Spinal cord (tissue), 10 donors: ENCODE measurements around the gene WFDC11. TPM values are rescaled to one million over a fixed set of nuclear protein-coding genes. Genes with fewer than 3 reads are reported as not detected.
"Not testable (repeated sequence)": the region's sequence is repeated elsewhere in the genome, so short reads cannot be mapped to it uniquely, and the experiment has no call there.

Source experiments
- DNase-seq, 6 donors: peaks; one replicate each; pipeline versions ENCODE4 v3.0.0 to v3.0.0-alpha.2; 2013 to 2015; ENCODE audit warnings: low spot score in 6 of 6, low read depth in 4 of 6
- H3K27ac ChIP-seq: one replicate; pipeline ENCODE4 v1.5.1; 2013; ENCODE audit warnings: low read depth, low read length, control low read depth
- H3K27me3 ChIP-seq: one replicate; pipeline ENCODE4 v1.6.1; 2013; ENCODE audit warnings: low read length; ENCODE audit not compliant: control insufficient read depth, insufficient read depth
- H3K36me3 ChIP-seq: one replicate; pipeline ENCODE4 v1.6.1; 2013; ENCODE audit warnings: low read length; ENCODE audit not compliant: control insufficient read depth, insufficient read depth
- H3K4me1 ChIP-seq: one replicate; pipeline ENCODE4 v1.6.1; 2013; ENCODE audit warnings: low read length; ENCODE audit not compliant: control insufficient read depth, insufficient read depth
- H3K4me3 ChIP-seq: one replicate; pipeline ENCODE4 v1.5.1; 2013; ENCODE audit warnings: low read depth, low read length, control low read depth
- H3K9me3 ChIP-seq: one replicate; pipeline ENCODE4 v1.6.1; 2013; ENCODE audit warnings: low read length; ENCODE audit not compliant: control insufficient read depth, insufficient read depth
- WGBS: methylation state at CpG from one replicate; pipeline ENCODE4 v1.1.5; 2013; ENCODE audit warnings: missing lambda C conversion rate; ENCODE audit not compliant: insufficient coverage; 5-methylcytosine and 5-hydroxymethylcytosine counted together
- polyA plus RNA-seq, 2 donors: library from polyadenylated mRNA; unstranded; fragments of 120-200 nt; gene quantifications; one replicate each; pipeline ENCODE4 v1.2.1, GENCODE V29; 2013; ENCODE audit not compliant: insufficient read length in 2 of 2
- total RNA-seq, 2 donors: library from RNA; depleted of rRNA in 1 of 2; stranded (reverse); fragments of 120-200 nt in 1 of 2; fragments of >200 nt in 1 of 2; gene quantifications; one replicate each; pipeline versions ENCODE4 v1.2.3 to v1.2.4, GENCODE V29; 2013 to 2014
- donor health status: healthy.

Gene WFDC11
- total and polyA plus RNA-seq, 4 donors, result not detected

DNA sequence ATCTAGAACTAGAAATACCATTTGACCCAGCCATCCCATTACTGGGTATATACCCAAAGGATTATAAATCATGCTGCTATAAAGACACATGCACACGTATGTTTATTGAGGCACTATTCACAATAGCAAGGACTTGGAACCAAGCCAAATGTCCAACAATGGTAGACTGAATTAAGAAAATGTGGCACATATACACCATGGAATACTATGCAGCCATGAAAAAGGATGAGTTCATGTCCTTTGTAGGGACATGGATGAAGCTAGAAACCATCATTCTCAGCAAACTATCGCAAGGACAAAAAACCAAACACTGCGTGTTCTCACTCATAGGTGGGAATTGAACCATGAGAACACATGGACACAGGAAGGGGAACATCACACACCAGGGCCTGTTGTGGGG, 13.0 kb downstream of the WFDC11 start:
- H3K4me3 ChIP-seq, result not testable (repeated sequence)
- WGBS, result no CpG with 5 or more reads among the region's 3 CpGs

DNA sequence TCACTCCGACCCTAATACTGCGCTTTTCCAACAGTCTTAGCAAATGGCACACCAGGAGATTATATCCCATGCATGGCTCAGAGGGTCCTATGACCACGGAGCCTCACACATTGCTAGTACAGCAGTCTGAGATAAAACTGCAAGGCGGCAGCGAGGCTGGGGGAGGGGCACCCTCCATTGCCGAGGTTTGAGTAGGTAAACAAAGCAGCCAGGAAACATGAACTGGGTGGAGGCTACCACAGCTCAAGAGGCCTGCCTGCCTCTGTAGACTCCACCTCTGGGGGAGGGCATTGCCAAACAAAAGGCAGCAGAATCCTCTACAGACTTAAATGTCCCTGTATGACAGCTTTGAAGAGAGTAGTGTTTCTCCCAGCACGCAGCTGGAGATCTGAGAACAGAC, 18.3 kb downstream of the WFDC11 start:
- 91% methylated on average over 7 of the region's 7 CpGs for whole genome bisulfite sequencing
- DNase-seq, result not testable (repeated sequence)

More for the DNA sequence above, 13.0 kb downstream of the WFDC11 start:
- not testable (repeated sequence) for H3K27me3 ChIP-seq, H3K27ac ChIP-seq, H3K9me3 ChIP-seq, DNase-seq, H3K36me3 ChIP-seq, H3K4me1 ChIP-seq

DNA sequence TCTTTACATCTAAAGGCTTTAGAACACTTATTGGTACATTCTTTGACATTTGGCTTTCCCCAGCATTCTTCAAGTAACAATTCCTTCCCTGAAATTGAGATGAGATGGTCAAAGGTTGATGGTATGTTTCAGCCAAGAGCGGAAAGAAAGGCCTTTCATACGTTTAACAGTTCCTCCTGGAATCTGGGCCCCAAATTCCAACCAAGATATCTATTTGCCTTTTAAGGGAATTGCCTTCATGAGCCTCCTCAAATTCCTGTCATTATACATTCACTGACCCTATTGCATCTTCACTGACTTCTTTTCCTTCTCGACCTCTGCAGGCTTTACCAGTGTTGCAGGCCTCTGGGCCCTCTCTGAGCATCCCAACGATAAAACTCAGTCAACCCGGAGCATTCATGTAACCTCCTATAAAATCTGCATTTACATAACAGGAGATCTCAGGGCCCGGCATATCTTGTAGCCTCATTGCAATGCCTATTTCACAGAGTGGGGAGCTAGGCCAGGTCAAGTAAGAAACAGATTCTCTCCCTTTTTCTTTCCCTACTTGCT, 20.7 kb downstream of the WFDC11 start:
- H3K27me3 ChIP-seq, result no peaks in the 10 kb centered on the region
- H3K36me3 ChIP-seq, result no peaks in the 10 kb centered on the region
- no peak overlapping the region for H3K4me3 ChIP-seq
- no peaks in the 10 kb centered on the region for H3K9me3 ChIP-seq
- DNase-seq, result no peak
- 70% methylated on average over 5 of the region's 6 CpGs for WGBS
- H3K4me1 ChIP-seq, result no peaks in the 10 kb centered on the region
- H3K27ac ChIP-seq, result no peak overlapping the region

More for the DNA sequence above, 18.3 kb downstream of the WFDC11 start:
- not testable (repeated sequence) for H3K4me1 ChIP-seq, H3K27me3 ChIP-seq, H3K4me3 ChIP-seq, H3K27ac ChIP-seq, H3K36me3 ChIP-seq, H3K9me3 ChIP-seq

DNA sequence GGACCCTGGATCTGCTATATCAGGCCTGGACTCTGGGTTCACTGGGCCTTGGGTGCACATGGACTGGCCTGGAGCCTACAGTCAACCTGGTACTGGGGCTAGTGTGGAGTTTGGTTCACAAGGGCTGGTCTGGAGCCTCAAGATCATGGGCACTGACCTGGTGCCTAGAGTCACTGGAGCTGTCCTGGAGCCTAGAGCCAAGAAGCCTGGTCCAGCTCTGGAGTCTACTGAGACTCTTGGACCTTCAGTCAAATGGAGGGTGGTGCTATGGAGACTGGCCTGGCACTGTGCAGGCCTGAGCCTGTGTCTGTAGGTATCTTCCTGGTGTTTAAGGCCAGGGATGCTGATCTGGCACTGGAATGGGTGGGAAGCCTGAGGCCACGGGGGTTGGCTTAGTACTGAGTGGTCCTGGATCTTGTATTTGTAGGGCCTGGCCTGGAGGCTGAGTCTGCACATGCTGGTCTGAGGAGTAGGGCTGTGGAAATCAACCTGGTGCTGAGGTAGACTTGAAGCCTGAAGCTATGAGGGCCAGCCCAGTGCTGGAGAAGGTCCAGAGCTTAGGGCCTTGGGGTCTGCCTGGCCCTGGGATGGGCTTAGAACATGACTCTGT, 22.5 kb downstream of the WFDC11 start:
- 80% methylated on average over 1 of the region's 1 CpG for WGBS

DNA sequence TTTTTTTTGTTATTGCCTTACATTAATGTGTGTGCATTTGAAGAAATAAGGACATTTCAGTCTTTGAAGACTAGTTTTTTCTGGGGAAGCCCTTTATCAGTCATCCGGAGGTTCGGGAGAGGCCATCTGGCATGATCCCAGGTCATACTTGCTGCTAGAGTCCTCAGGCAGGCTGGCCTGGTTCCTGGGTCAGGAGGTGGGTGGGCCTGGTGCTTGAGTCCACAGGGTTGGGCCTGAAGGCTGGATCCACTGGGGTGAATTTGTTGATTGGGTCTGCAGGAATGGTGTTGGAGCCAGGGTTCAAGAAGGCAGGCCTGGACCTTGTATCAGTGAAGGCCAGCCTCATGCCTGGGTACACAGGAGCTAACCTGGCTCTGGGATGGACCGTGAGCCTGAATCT, 23.2 kb downstream of the WFDC11 start:
- no peaks in the 10 kb centered on the region for H3K36me3 ChIP-seq
- no peaks in the 10 kb centered on the region for H3K4me1 ChIP-seq
- H3K27me3 ChIP-seq, result no peaks in the 10 kb centered on the region
- H3K27ac ChIP-seq, result no peak overlapping the region
- 87% methylated on average over 3 of the region's 3 CpGs for whole genome bisulfite sequencing
- H3K9me3 ChIP-seq, result no peaks in the 10 kb centered on the region
- no peak overlapping the region for H3K4me3 ChIP-seq
- no peak for DNase-seq

More for the DNA sequence above, 22.5 kb downstream of the WFDC11 start:
- Histone ChIP-seq H3K4me1 (no peaks in the 10 kb centered on the region), H3K4me3 (no peak overlapping the region), H3K36me3 (no peaks in the 10 kb centered on the region), H3K27ac (no peak overlapping the region), H3K9me3 (no peaks in the 10 kb centered on the region), H3K27me3 (no peaks in the 10 kb centered on the region)
- no peak for DNase-seq

DNA sequence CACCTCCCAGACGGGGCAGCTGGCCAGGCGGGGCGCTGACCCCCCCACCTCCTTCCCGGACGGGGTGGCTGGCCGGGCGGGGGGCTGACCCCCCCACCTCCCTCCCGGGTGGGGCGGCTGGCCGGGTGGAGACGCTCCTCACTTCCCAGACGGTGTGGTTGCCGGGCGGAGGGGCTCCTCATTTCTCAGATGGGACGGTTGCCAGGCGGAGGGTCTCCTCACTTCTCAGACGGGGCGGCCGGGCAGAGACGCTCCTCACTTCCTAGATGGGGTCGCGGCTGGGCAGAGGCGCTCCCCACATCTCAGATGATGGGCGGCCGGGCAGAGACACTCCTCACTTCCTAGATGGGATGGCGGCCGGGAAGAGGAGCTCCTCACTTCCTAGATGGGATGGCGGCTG, 24.2 kb downstream of the WFDC11 start:
- no CpG with 5 or more reads among the region's 28 CpGs for WGBS
- H3K4me1 ChIP-seq, DNase-seq: not testable (repeated sequence)

DNA sequence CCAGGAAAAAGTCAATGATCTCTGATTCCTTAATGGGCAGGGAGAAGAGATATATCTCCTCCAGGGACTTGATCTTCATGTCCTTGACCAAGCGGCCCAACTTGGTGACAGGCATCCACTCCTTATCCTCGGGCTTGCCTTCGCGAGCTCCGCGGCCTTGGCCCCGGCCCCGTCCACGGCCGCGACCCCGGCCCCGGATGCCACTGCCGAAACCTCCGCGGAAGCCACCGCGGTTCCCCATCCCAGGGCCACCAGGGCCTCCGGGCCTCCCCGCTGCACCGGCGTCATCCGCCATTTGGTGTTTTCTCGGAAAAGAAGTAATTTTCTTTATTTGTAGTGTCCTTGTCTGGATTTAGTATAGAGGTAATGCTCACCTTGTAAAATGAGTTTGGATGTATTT, 29.0 kb downstream of the WFDC11 start:
- not testable (repeated sequence) for H3K4me1 ChIP-seq, H3K4me3 ChIP-seq, H3K27me3 ChIP-seq, H3K36me3 ChIP-seq, H3K27ac ChIP-seq, DNase-seq, H3K9me3 ChIP-seq
- WGBS, result no CpG with 5 or more reads among the region's 24 CpGs

More for the DNA sequence above, 24.2 kb downstream of the WFDC11 start:
- H3K27me3 ChIP-seq, H3K4me3 ChIP-seq, H3K27ac ChIP-seq, H3K9me3 ChIP-seq, H3K36me3 ChIP-seq: not testable (repeated sequence)

DNA sequence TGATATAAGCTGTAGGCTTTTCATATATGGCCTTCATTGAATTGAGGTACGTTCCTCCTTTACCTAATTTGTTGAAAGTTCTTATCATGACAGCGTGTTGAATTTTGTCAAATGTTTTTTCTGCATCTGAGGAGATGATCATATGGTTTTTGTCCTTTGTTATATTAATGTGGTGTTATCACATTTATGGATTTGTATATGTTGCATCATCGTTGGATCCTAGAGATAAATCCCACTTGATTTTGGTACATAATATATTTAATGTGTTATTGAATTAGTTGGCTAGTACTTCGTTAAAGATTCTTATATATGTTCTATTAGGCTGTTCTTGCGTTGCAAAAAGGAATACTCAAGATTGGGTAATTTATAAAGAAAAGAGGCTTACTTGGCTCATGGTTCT, 30.4 kb downstream of the WFDC11 start:
- H3K9me3 ChIP-seq, result no peaks in the 10 kb centered on the region

DNA sequence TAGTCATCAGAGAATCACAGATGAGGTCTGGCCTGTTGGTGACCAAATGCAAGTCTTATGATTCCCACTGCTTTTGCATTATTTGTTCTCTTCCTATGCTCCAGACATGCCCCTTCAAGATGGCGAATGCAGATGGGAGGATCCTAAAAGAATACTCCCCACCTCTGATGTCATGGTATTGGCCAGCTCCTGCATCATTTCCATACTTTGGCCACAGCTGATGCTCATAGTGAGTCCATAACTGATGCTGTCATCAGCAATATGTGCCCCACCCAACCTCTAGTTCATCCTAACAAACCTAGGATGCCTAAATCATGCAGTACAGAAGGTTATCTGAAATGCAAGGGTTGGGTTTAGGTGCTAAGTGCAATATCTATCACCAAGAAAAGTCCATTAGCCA, 33.5 kb downstream of the WFDC11 start:
- 82% methylated on average over 1 of the region's 1 CpG for WGBS
- Histone ChIP-seq H3K4me3 (no peak overlapping the region), H3K36me3 (no peaks in the 10 kb centered on the region), H3K27me3 (no peaks in the 10 kb centered on the region), H3K9me3 (no peaks in the 10 kb centered on the region), H3K27ac (no peak overlapping the region), H3K4me1 (no peaks in the 10 kb centered on the region)
- no peak for DNase-seq

More for the DNA sequence above, 30.4 kb downstream of the WFDC11 start:
- H3K4me3 ChIP-seq, result no peak overlapping the region
- no peaks in the 10 kb centered on the region for H3K27me3 ChIP-seq
- WGBS, result 100% methylated on average over 2 of the region's 5 CpGs
- no peak for DNase-seq
- no peaks in the 10 kb centered on the region for H3K4me1 ChIP-seq
- no peak overlapping the region for H3K27ac ChIP-seq
- no peaks in the 10 kb centered on the region for H3K36me3 ChIP-seq

DNA sequence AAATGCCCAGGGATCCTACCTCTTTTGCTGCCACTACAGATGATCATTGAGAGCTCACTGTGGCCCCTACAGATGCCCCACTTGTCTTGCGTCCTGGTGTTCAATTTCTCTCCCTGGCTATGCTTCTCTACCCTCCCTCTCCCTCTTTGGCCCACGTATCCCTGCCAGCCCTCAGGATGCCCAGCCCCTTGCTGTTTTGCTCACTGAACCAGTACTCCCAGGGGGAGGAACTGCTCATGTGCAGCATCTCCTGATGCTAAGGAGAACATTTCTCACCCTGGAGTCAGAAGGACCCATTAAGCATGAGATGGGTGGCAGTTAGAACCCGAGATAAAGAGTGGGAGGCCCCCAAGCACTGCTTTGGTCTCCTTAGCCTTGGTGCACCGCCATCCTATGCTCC, 38.9 kb downstream of the WFDC11 start, which contains the start of gene WFDC9:
Gene WFDC9, minus strand, starts transcription at position 101 of the 400 bp plus-strand sequence. CDS start 21,103 bp downstream, outside the sequence.
- no peaks in the 10 kb centered on the region for H3K36me3 ChIP-seq
- WGBS, result 78% methylated on average over 3 of the region's 4 CpGs
- no peak within 1 kb of the TSS for H3K4me3 ChIP-seq
- H3K27ac ChIP-seq, result no peak within 1 kb of the TSS
- no peaks in the 10 kb centered on the region for H3K9me3 ChIP-seq
- H3K27me3 ChIP-seq, result peaks cover 3% of the 10 kb centered on the region
- DNase-seq, result no peak
- H3K4me1 ChIP-seq, result no peaks in the 10 kb centered on the region
